HTERT RPE-1 (cell line): ENCODE data around the gene MRPL12.

Experiments
- in situ Hi-C: fragments of 300-500 bp; cut with MboI; formaldehyde crosslinking; loops from 4 replicates; pipeline ENCODE4 v1.14.3; 2020; ENCODE audit warnings: low sequenced_read_pairs

The MRPL12 gene

GRCh38 chr17:81681672-81682071 lies 21.5 kb upstream of the MRPL12 start:
- in situ Hi-C loops: no loop called here

- in situ Hi-C loops: no loop called here
Observed at GRCh38 chr17:81682565-81683207, 20.5 kb upstream of the MRPL12 start.

- in situ Hi-C loops: no loop called here
Observed at GRCh38 chr17:81683208-81683583, 20.0 kb upstream of the MRPL12 start.

- in situ Hi-C loops: no loop called here
Observed at GRCh38 chr17:81683584-81684441, 19.4 kb upstream of the MRPL12 start, which contains the start of the genes ARL16 and HGS. Gene ARL16 (minus strand): TSS chr17:81683797. CDS start chr17:81683753, 44 bp downstream. Gene HGS (plus strand): TSS chr17:81684011. CDS start chr17:81684067, 56 bp downstream.

- in situ Hi-C loops: no loop called here
Observed at GRCh38 chr17:81684442-81684911, 18.7 kb upstream of the MRPL12 start.

- in situ Hi-C loops: no loop called here
Observed at GRCh38 chr17:81685108-81685507, 18.1 kb upstream of the MRPL12 start.

- in situ Hi-C loops: no loop called here
Observed at GRCh38 chr17:81686614-81687013, 16.6 kb upstream of the MRPL12 start.

- in situ Hi-C loops: no loop called here
Observed at GRCh38 chr17:81687770-81688541, 15.2 kb upstream of the MRPL12 start.

GRCh38 chr17:81688616-81689015 lies 14.6 kb upstream of the MRPL12 start:
- in situ Hi-C loops: no loop called here

GRCh38 chr17:81690066-81690465 lies 13.1 kb upstream of the MRPL12 start:
- in situ Hi-C loops: no loop called here

- in situ Hi-C loops: no loop called here
Observed at GRCh38 chr17:81690549-81690948, 12.6 kb upstream of the MRPL12 start.

- in situ Hi-C loops: no loop called here
Observed at GRCh38 chr17:81691196-81691595, 12.0 kb upstream of the MRPL12 start.

GRCh38 chr17:81691608-81692007 lies 11.6 kb upstream of the MRPL12 start:
- in situ Hi-C loops: no loop called here

GRCh38 chr17:81693509-81694210 lies 9.5 kb upstream of the MRPL12 start:
- in situ Hi-C loops: no loop called here

- in situ Hi-C loops: no loop called here
Observed at GRCh38 chr17:81694810-81695209, 8.4 kb upstream of the MRPL12 start.

GRCh38 chr17:81695211-81695610 lies 8.0 kb upstream of the MRPL12 start:
- in situ Hi-C loops: no loop called here

GRCh38 chr17:81695801-81696200 lies 7.4 kb upstream of the MRPL12 start:
- in situ Hi-C loops: no loop called here

GRCh38 chr17:81696218-81696941 lies 6.8 kb upstream of the MRPL12 start:
- in situ Hi-C loops: no loop called here

- in situ Hi-C loops: no loop called here
Observed at GRCh38 chr17:81697261-81698044, 5.7 kb upstream of the MRPL12 start.
